NCI-H2107 (cell line): Measurements from ENCODE around the gene GAS7.

Source experiments
- DNase-seq: peaks from one replicate; lab custom pipeline; 2025; lab: John Stamatoyannopoulos, UW

GAS7 gene

DNA sequence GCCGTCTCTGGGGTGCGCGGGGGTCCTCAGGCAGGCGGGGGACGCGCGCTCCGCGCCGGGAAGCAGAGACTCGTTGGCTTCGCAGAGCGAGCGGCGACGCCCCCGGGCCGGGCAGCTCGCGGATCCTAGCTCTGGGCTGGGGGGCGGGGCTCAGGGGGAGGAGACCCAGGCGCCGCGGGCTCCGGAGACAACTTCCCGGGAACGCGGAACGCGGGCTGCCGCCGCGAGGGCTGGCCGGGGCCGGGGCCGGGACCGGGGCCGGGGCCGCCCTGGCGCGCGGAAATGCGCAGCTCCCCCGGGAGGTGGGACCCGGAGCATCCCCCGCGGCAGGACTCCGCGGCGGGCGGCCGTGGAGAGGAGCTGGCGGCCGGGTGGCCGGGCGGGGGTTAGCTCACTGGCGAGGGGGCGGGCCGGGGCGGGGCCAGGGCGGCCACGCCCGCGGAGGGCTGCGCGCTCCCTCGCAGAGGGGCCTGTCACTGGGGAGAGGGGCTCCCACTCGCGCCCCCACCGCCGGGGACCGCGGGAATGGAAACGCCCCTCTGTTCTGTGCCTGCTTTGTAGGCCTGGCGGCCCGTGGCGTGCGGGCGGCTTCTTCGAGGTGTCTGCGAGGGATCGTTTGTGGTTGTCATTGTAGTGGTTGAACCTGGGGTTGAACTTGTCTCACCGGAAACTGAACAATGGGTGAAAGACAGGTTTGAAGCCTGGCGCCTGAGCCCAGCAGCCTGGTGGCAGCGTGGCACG lies at the start of gene GAS7:
Gene GAS7 (minus strand): TSS at position 98 of the 741 bp plus-strand sequence.
- no peak for DNase-seq

DNA sequence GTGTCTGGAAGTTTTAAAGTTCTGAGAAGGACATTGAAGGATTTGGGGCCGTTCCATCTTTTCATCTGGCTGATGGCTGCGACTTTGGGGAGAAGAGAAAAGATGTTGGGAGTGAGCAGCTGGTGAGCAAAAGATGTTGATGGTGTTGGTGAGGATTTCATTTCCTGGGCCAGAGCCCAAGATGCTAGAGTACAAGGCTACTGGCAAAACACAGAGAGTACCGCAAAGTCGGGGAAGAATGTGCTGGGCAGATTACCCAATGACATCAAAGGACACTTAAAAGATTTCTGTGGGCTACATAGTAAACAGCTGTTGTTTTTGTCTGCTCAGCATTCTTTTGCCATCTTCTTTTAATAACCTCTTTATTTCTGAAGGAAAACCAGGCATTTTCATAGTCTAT lies 49.4 kb upstream of the GAS7 start:
- DNase-seq: no peak

DNA sequence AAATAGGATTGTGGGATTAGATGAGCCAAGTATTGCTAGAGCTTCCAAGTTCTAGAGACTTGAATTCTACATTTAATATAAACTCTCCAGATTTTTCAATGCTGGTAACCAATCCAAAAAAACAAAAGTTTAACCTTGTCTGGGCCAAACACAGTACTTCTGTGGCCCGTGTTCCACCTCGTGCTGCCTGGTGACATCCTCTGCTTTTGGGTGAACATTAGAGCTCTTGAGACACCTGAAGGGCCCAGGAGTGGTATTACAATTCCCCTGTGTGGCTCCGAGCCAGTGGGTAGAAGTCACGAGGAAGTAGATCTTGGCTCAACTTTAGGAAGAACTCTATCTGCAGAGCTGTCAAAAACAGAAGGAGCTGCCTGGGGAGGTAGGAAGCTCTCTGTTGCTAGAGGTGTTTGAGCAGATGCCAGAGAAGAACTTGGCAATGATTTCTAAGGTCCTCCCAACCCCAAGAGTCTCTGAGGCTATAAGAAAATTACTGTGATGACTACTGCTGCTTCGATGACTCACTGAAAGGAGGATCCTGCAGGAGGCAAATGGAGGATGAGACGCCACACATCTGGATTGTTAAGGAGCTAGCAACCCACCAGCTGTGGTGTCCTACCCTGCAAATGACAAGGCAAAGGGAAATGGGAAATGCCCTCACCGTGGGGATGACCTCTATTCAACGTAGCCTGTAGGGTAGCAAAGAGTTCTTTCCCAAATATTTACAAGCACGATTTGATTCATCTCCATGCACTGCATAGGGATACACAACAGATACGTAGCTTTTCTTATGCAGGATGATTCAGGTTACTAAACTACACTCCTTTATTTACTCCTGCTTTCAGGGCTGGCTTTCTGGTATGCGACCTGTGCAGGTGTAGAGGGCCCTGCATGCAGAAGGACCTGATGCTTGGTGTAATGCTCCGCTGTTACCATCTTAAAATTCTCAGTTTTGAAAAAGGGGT lies 45.8 kb upstream of the GAS7 start:
- no peak for DNase-seq

DNA sequence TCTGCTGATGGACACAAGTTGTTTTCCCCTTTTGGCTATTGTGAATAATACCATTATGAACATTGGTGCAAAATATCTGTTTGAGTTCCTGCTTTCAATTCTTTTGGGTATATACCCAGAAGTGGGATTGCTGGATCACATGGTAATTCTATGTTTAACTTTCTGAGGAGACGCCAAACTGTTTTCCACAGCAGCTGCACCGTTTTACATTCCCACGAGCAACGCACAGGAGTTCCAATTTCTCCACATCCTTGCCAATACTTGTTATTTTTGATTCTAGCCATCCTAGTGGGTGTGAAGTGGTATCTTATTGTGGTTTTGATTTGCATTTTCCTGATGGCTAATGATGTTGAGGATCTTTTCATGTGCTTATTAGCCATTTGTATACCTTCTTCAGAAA lies 43.4 kb upstream of the GAS7 start:
- DNase-seq: no peak

DNA sequence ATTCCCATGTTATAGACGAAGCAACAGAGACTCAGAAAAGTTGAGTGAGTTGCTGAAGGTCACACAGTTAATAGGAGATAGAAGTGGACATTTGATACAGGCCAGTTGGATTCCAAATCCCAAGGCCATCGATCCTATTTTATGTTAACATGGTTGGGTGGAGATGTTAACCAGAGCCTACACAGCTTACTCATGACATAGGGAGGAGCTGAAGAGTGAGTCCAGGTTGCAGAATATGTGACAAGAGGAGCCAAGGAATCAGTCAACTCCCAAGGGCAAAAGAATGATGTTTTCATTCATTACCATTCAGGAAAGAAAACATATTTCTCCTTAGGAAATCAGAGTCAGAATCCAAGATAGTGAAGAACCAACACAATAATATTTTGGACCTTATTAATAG lies 40.3 kb upstream of the GAS7 start:
- DNase-seq: no peak

DNA sequence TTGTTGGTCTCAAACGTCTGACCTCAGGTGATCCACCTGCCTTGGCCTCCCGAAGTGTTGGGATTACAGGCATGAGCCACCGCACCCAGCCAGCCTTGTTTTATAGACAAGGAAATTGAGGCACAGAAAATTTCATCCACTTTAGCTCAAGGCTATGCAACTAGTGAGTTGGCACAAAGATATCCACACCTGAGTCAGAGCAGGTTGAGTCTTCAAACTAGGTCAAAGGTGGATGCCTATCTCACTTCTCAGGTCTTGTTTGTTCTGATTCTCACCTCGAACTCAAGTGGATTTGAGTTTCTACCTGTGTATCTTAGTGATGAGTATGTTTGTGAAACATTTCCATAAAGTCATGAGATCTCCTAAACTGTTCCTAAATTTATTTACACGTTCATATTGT lies 35.6 kb upstream of the GAS7 start:
- DNase-seq: no peak

DNA sequence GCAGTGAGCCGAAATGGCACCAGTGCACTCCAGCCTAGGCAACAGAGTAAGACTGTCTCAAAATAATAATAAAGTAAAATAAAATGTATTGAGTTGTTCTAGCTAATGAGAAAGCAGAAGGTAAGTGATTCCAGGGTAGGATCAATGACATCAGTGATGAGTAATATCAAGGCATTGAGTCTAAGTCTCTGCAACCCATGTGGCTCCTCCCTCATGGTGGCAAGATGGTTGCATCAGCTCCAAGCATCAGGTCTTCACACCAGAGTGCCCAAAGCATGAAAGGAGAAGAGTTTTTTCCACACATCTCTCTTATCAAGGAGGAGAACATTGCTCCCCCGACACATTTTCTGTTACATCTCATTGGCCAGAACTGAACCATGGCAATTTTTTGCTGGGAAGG lies 34.8 kb upstream of the GAS7 start:
- DNase-seq: no peak

DNA sequence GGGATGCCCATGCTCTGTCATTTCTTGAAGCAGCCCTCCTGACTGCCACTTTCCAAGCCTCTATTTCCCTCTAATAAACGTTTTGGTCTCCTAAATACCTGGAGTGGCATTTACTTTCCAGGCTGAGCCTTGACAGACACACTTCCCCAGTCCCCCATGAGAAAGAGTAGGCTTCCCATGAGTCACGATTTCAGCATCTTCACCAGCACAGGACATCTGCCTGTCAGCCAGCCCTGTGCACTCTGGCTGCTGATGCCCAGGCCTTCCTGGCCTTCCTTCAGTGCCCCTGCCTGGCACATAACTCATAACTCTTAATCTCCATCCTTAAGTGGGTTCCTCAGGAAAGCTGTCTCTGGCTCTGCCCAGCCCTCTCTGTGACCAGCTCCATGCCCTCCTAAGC lies 30.8 kb upstream of the GAS7 start:
- DNase-seq: no peak

DNA sequence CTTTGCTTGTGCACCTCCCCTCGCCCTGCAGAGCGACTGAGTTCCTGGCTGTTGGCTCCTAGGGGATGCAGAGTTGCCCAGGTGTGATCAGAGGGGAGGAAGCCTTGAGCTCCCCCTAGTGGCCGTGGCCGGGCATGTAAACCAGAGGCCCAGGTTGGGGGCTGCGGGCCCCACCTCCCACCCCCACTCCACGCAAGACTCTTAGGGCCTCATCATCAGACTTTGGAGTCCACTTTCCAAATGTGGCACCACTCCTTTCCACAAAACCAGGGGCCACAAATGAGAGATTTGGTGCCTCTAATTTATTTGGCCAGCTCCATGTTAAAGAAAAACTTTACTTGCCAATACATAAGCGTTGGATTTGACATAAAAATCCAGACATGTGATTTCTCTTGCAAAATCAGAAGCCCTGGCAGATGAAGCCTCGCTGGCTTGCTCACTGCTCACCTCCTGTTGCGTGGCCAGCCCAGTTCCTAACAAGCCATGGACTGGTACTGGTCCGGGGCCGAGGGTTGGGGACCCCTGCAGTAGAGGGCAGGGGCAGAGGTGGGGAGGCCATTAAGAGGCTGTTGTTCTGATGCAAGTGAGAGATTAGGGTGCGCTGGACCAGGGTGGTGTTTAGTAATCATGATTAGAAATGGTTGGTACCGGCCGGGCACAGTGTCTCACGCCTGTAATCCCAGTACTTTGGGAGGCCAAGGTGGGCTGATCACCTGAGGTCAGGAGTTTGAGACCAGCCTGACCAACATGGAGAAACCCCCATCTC lies 28.7 kb upstream of the GAS7 start:
- no peak for DNase-seq

DNA sequence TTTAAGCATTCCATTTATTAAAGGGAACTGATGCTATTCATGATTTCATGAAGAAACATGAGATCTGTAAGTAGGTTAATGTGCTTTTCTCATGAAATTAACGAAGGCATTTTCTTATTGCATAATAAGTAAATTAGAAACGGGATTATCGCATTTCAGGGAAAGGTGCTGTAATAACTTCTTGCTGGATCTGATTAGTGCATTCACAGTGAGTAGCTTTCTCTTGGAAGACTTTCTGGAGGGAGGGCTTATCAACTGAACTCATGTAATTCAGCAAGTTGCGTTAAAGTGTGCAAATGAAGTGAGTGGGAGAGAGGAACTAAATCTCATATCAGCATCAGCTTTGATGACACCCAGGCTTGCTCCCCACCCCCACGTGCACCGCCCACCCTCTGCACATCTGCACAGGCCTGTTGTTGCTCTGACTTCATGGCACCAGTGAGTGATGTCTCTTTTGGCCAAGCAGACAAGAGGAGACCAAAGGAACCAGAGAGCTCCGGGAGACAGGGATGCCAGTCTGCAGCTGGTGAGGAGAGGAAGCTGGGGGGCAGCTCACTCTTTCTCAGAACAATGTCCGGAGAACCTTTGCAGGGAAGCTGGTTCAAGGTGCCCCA lies 26.3 kb upstream of the GAS7 start:
- DNase-seq: no peak

DNA sequence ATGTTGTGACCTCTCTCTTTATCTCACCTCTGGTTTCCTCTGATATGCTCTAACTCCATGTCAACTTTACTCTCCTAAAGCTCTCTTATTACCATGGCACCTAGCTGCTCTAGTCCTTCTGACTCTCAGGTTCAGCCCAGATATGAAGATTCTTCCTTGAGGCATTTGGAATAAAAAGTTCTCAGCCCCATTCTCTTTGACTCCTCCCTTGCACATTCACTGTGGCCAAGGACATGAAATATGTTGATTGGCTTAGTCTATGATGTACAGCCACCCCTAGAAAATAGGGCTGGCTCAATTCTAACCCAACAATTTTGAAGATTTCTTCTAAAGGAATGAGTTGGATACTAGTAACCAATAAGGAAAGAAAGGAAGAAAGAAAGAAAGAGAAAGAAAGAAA lies 20.8 kb upstream of the GAS7 start:
- DNase-seq: no peak

DNA sequence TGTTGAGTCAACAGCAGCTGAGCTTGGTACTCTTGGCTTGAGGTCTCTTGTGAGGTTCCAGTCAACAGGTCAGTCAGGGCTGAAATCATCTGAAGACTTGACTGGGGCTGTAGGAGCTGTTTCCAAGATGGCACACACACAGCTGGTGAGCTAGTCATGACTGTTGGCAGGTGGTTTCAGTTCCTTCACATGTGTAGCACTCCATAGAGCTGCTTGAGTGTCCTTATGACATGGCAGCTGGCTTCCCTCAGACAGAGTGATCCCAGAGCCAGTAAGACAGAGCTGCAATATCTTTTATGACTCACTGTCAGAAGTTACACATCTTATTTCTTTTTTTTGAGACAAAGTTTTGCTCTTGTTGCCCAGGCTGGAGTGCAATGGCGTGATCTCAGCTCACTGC lies 19.5 kb upstream of the GAS7 start:
- no peak for DNase-seq

DNA sequence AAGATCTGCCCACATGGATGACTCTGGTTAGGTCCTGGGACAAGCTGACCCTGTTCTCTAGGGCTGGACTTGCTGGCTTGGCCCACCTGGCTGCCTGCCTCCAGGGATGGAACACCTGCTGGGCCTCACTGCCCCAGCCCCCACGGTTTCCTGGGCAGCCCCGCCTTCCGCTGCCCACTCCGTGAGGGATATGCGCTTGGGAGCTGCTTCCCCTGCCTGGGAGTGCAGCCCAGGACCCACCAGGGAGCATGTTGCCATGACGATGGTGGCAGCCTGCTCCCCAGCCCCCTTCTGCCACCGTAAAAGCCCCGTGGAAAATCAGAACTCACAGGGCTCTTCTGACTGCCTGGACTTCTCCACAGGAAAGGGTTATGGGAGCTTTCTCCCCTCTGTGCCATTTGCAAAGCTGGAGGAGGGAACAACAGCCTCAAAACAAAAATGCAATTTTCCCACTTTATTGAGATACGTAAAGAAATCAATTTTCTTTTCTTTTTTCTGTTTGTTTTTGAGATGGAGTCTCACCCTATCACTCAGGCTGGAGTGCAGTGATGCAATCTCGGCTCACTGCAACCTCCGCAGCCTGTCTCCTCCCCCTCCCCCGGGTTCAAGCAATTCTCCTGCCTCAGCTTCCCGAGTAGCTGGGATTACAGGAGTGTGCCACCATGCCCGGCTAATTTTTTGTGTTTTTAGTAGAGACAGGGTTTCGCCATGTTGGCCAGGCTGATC lies 18.0 kb upstream of the GAS7 start:
- DNase-seq: no peak

DNA sequence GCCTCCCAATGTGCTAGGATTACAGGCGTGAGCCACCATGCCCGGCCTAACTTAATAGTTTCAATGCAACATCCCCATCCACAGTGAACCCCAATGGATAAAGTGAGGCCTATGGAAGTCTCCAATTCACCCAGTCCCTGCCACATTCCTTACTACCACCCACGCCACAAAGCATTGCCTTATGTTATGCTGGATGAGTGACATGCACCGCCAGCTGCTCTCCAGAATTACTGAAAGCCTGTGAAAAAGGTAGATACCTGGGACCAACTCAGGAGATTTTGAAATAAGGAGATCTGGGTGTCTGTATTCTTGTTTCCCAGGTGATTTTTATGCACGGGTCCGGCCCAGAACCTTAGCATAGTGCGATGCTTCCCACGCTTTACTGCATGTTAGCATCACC lies 16.9 kb upstream of the GAS7 start:
- no peak for DNase-seq

DNA sequence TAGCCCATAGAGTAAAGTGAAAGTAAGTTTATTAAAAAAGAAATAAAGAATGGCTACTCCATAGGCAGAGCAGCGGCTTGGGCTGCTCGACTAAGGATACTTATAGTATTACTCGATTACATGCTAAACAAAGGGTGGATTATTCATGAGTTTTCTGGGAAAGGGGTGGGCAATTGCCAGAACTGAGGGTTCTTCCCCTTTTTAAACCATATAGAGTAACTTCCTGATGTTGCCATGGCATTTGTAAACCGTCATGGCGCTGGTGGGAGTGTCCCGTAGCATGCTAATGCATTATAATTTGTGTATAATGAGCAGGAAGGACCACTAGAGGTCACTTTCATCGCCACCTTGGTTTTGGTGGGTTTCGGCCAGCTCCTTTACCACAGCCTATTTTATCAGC lies 13.3 kb upstream of the GAS7 start:
- no peak for DNase-seq

DNA sequence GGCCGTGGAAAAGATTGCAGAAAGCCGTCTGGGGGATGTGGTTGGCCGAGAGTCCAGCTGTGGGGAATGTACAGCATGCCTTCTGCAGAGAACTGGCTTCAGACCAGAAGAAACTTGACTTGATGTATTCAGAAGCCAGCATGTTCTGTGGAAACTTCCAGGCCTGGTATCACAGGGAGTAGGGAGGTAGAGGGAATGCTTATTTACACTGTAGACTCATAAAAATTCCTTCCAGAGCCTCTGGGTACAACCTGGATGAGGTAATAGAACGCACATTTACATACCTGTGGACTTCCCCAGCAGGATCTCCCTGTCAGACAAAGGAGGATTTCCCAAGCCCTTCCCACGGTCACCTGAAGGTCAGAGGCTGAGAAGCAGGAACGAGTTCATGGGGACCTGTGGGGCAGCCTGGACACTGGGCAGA lies 11.8 kb upstream of the GAS7 start:
- no peak for DNase-seq

DNA sequence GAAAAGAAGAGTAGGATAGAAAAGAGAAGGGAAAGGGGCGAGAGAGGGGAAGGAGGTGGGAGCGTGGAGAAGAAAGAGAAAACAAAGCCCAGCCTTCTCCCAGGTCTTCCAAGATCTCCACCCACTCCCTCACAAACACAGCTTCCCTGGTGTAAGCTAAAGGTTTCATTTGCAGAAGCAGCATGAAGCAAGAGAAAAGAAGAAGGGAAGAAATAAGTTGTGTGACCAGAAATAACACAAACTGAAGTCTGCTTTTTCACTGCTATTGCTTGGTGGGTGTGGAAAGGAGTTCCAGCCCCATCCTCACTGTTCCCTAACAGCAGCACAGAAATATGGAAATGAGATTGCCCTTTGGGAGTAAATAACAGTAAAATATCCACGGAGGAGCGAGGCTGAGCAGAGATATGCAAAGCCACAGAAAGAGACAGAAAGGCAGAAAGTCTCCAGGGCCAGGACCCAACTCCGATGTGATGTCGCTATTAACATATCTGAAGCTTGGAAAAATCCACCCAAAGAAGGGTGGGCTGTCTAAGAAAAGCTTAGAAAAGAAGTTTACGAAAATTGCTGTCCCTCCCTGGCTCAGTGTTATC lies 10.3 kb upstream of the GAS7 start:
- no peak for DNase-seq

DNA sequence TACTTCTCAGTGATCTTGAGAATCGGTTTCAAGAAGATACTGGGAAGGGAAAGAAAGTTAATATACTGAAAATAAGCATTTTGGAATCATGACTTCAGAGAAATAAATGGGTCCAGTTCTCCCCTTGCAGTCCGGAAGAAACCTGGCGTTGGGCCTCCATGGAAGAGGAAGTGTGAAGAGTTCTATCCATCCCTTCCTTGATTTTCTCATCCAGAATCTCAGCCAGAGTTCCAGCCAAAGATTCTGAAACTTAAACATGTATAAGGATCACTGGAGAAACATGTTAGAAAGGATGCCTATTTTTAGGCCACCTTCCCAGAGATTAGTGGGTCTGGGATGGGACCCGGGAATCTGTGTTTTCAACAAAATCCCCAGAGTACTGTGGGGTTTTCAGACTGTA lies 8.7 kb upstream of the GAS7 start:
- no peak for DNase-seq

DNA sequence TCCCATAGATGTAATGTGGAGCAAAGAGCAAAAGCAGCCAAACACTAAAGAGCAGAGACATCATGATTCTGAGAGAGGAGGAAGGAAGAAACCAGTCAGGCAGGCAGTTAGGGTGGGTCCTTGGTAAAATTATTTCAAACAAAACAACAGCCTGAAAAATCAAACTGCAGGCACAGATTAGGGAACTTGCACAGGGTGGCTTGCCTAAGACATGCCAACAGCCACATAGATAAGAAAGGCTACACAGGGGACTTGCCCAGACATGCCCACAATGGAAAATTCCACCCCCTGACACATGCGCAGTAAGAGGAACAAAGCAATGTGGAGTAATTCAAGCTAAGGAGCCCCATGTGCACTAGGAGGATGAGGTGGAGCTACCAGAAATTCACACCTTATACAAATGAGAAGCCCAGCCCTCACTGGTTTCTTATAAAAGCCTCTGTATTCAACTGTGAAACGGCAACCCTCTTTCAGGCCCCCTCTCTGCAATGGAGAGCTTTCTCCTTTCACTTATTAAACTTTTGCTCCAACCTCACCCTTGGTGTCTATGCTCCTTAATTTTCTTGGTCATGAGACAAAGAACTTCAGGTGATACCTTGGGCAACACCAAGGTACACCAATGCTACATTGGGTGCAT lies 7.3 kb upstream of the GAS7 start:
- no peak for DNase-seq

DNA sequence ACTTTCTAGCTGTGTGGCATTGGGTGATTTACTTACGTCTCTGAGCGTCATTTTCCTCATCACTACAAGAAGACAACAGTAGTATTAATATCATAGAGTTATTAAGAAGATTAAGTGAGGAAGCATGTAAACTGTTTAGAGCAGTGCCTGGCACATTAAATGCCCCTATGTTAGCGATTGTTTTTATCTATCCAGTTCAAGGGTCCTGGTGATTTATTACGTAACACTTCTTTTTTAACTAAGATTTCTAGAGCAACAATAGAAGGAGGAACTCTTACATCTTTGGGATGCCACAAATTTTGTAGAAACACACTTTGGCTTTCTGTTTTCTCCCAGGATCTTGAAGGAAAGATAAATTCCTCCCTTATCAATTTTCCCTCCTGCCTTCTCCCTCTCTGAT lies 3.3 kb upstream of the GAS7 start:
- no peak for DNase-seq

DNA sequence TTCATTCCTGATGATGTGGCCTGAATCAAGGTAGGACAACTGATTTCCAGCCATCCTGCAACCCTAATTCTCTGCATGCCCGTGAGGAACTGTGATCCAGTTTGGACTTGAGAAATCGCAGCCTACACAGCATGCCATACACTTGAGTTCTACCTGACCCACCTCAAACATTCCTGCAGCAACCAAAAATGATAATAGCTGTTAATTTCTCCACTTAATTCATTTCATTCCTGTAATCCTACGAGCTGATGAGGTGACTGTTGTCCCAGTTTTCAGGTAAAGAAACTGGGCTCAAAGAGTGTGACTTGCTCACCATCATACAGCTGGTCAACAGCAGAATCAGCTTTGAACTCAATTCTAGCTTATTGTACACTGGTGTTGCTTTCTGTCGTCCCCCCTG lies 2.2 kb upstream of the GAS7 start:
- DNase-seq: no peak
